ENCODE data around the gene PMEPA1. TPM values are rescaled to one million over a fixed set of nuclear protein-coding genes. Genes with fewer than 3 reads are reported as not detected.

Gene PMEPA1
- total RNA-seq, 1 donor from 2014 or later = 62.5 TPM

DNA sequence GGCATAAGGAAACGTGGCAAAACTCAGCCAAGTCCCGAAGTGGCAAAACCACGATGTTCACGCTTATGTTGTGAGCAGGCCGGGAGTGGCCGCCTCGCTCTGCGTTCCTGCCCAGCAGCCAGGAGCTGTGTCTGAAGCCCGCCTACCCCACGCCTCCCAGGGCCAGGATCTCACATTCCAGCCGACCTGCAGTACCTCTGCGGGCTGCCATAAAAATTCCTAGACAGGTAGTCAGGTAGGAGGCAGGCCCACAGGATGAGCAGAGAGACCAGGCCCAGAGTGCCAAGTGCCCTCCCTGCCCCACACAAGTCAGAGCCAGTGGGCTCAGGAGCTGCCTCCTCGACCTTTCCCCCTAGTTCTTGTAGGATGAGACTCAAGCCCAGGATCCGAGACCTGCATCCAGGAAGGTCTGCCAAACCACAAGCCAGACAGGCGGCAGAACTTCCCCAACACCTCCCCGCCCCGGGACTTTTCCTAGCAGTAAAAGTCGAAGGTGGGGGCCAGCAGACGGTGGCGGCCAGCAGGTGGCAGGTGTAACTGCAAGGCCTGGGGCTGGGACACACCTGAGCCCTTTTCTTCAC lies 16.7 kb downstream of the PMEPA1 start:
- DNase-seq (ENCODE audit: low read depth) = no peak
- no peak overlapping the region for H3K4me3 ChIP-seq (ENCODE audit: low read depth, low read length)
- TF ChIP-seq, protein P1, sequence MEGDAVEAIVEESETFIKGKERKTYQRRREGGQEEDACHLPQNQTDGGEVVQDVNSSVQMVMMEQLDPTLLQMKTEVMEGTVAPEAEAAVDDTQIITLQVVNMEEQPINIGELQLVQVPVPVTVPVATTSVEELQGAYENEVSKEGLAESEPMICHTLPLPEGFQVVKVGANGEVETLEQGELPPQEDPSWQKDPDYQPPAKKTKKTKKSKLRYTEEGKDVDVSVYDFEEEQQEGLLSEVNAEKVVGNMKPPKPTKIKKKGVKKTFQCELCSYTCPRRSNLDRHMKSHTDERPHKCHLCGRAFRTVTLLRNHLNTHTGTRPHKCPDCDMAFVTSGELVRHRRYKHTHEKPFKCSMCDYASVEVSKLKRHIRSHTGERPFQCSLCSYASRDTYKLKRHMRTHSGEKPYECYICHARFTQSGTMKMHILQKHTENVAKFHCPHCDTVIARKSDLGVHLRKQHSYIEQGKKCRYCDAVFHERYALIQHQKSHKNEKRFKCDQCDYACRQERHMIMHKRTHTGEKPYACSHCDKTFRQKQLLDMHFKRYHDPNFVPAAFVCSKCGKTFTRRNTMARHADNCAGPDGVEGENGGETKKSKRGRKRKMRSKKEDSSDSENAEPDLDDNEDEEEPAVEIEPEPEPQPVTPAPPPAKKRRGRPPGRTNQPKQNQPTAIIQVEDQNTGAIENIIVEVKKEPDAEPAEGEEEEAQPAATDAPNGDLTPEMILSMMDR (conservative IDR thresholded peaks at IDR 0.05; ENCODE audit: low read depth, low read length) = peak; percentile 55

DNA sequence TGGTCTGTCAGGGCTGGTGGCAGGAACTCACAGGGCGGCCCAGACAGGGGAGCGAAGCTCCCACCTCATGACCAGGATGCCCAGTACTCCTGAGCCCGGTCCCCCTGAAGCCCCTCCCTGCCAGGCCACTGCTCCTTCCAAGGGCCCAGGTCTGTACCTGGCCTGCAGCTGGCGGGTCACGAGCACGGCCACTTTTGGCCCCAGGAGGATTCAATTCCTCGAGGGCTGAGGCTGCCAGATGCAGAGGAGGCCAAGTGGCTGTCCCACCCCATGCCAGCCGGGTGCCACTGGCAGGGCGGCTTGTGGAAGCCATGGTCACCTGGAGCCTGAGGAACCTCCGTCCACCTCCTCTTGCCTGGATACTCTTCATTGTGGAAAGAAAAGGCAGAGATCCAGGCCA lies 17.4 kb downstream of the PMEPA1 start:
- TF ChIP-seq, protein P1 (conservative IDR thresholded peaks at IDR 0.05; ENCODE audit: low read depth, low read length) = no peak
- H3K4me3 ChIP-seq (ENCODE audit: low read depth, low read length) = no peak overlapping the region

GRCh38 chr20:57691699-57692098 lies 18.1 kb downstream of the PMEPA1 start:
- TF ChIP-seq, protein P1 (conservative IDR thresholded peaks at IDR 0.05; ENCODE audit: low read depth, low read length) = no peak

More for the DNA sequence above, 17.4 kb downstream of the PMEPA1 start:
- no peak for DNase-seq (ENCODE audit: low read depth)

DNA sequence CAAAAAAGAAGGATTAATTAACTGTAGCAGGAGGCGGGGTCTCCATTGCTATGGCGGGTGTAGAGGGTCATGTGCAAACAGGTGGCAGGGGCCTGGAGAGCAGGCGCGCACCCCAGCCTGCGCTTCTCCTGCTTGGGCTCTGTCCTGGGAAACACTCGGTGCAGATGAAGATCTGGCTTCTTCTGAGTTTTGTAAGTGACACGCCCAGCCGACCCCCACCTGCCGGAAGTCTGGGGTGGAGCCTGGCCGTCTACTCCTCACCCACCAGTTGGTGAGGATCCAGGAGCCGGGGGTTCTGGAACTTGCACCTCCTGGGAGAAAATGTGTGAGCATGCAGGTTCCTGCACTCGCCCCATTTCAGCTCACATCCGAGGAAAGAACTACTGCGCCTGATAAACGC lies 19.3 kb downstream of the PMEPA1 start:
- TF ChIP-seq, protein P1 (conservative IDR thresholded peaks at IDR 0.05; ENCODE audit: low read depth, low read length) = no peak
- H3K4me3 ChIP-seq (ENCODE audit: low read depth, low read length) = no peak overlapping the region
- DNase-seq (ENCODE audit: low read depth) = no peak

More at GRCh38 chr20:57691699-57692098, 18.1 kb downstream of the PMEPA1 start:
- no peak for DNase-seq (ENCODE audit: low read depth)
- H3K4me3 ChIP-seq (ENCODE audit: low read depth, low read length) = no peak overlapping the region

DNA sequence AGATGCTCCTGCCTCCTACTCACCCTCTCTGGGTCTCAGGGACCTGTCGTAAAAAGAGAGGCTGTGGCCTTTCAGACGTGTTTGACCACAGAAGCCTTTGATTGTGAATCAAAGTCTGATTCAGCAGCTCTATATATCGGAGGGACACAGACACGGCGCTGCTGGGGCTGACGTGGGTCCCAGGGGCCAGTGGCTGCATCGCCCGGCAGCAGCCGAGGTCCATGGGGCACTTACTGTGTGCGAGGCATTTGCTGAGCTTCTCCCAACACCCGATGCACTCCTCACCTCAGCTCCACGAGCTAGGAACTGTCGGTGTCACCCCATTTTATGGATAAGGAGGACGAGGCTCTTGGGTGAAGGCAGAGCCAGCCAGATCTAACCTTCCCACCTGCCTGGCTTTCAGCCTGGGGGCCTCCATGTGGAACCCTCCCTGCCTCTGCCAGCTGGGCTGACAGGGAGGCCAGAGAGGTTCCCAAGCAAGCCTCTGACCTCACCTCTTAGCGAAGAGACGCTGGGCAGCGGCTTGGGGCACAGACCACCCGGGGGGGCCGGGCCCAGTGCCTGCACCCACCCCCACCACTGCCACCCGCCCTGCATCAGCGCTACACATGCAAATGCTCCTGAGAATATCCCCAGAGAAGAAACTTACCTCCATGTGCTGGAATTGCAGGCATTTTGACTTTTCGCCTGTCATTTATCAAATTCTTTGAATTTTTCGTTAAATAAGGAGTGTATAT lies 19.9 kb downstream of the PMEPA1 start:
- H3K4me3 ChIP-seq (ENCODE audit: low read depth, low read length) = no peak overlapping the region
- TF ChIP-seq, protein P1 (conservative IDR thresholded peaks at IDR 0.05; ENCODE audit: low read depth, low read length) = no peak
- no peak for DNase-seq (ENCODE audit: low read depth)

- DNase-seq (ENCODE audit: low read depth) = no peak
- no peak overlapping the region for H3K4me3 ChIP-seq (ENCODE audit: low read depth, low read length)
- TF ChIP-seq, protein P1 (conservative IDR thresholded peaks at IDR 0.05; ENCODE audit: low read depth, low read length) = no peak
Observed at GRCh38 chr20:57688864-57689263, 21.0 kb downstream of the PMEPA1 start.
